Choroid plexus epithelial cell (primary cell): Measurements from ENCODE around the gene SMARCD2.

Experiments
- DNase-seq: peaks from one replicate; pipeline ENCODE4 v3.0.0-alpha.2; 2010; ENCODE audit warnings: low read depth
- H3K4me3 ChIP-seq: 2 replicates; pipeline ENCODE4 v1.5.1; 2011; ENCODE audit warnings: low read depth, mild to moderate bottlenecking, control low read depth, low read length, moderate library complexity
- TF ChIP-seq, protein P1 (sequence below): conservative IDR thresholded peaks from 2 replicates; pipeline ENCODE4 v1.5.1; 2011; ENCODE audit warnings: low read depth, mild to moderate bottlenecking, control low read depth, inconsistent platforms, low read length, moderate library complexity

Gene SMARCD2

DNA sequence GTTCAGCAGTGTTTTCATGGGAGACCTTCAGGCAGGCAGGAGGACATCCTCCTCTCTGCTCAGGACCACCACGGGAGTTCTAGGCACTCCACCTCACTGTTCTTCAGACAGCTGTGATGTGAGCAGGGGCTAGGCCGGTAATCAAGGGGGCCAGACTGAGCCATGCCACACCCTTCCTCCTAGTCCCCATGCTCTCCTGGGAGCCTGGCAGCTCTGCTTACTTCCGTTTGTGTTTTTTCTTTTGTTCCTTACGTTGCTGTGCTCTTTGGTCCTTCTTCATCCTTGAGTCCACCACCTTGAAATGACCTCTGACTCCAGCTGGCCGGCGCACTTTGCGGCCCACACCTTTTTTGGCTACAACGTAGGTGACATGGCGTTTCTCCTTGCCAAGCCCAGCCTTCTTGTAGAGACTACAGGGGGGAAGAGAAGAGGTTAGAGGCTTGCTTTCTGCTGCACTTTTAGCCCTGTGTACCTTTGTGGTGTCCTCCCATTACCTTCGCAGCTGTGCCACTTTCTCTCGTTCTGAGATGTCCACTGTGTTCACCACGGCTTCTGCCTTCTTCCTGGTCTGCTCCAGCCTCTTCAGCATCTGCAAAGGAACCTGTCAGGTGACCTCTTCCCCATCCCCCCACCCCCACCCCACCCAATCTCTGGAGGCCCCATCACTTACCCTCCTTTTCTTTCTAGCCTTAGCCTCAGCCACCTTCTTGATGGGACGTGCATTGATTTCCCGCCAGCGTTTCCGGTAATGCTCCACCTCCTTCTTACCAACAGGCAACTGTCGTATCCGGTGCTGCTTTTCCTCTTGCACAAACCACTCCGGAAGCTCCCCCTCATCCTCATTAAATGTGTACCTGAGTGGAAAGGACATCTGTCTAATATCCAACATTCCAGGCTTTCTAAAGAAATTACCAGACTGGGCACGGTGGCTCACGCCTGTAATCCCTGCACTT, 22.6 kb downstream of the SMARCD2 start:
- DNase-seq = no peak
- no peak overlapping the region for H3K4me3 ChIP-seq
- TF ChIP-seq, protein P1, sequence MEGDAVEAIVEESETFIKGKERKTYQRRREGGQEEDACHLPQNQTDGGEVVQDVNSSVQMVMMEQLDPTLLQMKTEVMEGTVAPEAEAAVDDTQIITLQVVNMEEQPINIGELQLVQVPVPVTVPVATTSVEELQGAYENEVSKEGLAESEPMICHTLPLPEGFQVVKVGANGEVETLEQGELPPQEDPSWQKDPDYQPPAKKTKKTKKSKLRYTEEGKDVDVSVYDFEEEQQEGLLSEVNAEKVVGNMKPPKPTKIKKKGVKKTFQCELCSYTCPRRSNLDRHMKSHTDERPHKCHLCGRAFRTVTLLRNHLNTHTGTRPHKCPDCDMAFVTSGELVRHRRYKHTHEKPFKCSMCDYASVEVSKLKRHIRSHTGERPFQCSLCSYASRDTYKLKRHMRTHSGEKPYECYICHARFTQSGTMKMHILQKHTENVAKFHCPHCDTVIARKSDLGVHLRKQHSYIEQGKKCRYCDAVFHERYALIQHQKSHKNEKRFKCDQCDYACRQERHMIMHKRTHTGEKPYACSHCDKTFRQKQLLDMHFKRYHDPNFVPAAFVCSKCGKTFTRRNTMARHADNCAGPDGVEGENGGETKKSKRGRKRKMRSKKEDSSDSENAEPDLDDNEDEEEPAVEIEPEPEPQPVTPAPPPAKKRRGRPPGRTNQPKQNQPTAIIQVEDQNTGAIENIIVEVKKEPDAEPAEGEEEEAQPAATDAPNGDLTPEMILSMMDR = no peak

DNA sequence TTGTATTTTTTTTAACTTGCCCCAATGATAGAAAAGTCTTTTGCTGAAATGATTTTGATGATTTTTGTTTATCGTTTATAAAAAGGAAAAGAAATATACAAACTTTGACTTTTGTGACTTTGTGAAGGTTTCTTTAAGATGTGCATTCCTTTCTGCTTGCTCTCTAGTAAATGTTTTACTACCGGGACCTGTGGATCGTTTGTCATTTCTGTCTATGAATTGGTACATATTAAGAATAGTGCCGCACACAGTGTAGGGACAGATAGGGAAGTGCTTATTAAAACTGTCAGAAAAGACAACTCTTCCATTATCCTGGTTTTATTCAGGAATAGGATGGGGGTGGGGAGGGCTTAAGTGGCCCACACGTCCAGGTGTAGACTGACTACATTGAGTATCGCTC, 23.4 kb downstream of the SMARCD2 start:
- TF ChIP-seq, protein P1 = no peak
- no peak for DNase-seq
- no peak overlapping the region for H3K4me3 ChIP-seq

DNA sequence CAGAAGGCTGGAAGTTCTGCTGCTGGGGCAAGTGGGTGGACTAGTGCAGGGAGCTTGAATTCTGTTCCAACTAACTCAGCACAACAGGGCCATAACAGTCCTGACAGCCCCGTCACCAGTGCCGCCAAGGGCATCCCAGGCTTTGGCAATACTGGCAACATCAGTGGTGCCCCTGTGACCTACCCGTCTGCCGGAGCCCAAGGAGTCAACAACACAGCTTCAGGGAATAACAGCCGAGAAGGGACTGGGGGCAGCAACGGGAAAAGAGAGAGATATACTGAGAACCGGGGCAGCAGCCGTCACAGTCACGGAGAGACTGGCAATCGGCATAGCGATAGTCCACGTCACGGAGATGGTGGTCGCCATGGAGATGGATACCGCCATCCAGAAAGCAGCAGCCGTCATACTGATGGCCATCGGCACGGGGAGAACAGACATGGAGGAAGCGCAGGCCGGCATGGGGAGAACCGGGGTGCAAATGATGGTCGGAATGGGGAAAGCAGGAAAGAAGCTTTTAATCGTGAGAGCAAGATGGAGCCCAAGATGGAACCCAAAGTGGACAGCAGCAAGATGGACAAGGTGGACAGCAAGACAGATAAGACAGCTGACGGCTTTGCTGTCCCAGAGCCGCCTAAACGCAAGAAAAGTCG, 24.6 kb downstream of the SMARCD2 start:
- DNase-seq = no peak
- no peak overlapping the region for H3K4me3 ChIP-seq
- TF ChIP-seq, protein P1 = no peak

DNA sequence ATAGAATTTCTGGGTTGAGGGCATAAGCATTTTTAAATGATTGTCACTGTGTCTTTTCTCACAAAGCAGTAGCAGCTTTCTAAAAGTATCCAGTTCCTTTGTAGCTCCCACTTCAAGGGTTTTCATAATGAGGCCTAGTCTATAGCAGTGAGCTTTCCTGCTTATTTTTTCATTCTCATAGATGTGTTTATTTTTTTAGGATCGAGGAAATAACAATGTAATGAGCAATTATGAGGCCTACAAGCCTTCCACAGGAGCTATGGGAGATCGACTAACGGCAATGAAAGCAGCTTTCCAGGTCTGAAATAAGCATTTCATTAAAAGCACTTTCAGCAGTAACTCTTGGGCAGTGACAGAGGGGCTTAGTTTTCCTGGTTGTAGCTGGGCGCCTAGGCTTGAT, 25.8 kb downstream of the SMARCD2 start:
- DNase-seq = no peak
- no peak overlapping the region for H3K4me3 ChIP-seq
- TF ChIP-seq, protein P1 = no peak

DNA sequence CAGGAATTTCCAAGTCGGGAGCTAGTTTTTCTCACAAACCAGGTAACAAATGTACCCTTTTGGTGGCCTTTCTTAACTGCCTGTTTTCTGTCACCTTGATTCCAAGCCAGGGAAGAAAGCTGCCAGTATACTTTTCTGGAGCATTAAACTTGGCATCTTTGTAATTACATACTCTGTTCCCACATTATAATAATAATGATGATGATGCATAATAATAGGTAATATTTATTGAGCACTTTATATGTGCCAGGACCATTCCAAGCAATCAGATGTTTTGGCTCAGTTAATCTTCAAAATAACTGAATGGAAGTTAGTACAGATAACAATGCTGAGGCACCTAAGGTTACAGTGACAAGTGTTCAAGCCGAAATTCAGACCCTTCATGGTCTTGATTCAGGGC, 26.4 kb downstream of the SMARCD2 start:
- no peak for DNase-seq
- TF ChIP-seq, protein P1 = no peak
- no peak overlapping the region for H3K4me3 ChIP-seq

DNA sequence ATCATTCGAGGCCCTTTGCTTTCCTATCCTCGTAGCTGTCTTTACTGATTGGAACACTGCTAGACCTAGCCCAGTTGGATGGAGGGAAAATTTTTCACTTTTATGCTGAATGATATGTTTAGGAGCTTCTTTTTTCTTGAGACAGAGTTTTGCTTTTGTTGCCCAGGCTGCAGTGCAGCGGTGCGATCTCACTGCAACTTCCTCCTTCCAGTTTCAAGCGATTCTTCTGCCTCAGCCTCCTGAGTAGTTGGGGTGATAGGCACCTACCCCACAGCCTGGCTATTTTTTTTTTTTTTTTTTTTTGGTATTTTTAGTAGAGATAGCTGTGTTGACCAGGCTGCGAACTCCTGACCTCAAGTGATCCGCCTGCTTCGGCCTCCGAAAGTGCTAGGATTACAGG, 32.5 kb downstream of the SMARCD2 start:
- TF ChIP-seq, protein P1 = no peak
- H3K4me3 ChIP-seq = no peak overlapping the region
- DNase-seq = no peak
